GM13977 (cell line): ENCODE measurements around the gene GDNF.

Experiments
- DNase-seq: peaks from one replicate; pipeline ENCODE4 v3.0.0; 2012; ENCODE audit warnings: low spot score
- in situ Hi-C: fragments of 300-500 bp; cut with MboI; formaldehyde crosslinking; loops from one replicate; pipeline ENCODE4 v1.12.0; 2022; ENCODE audit warnings: low sequenced_read_pairs, low pct_unique_long_range_greater_than_20kb, mixed read lengths, inconsistent platforms; ENCODE audit not compliant: unreplicated experiment
- TF ChIP-seq, protein P1 (sequence below): IDR thresholded peaks from 2 replicates; pipeline ENCODE4 v1.5.1; 2012; ENCODE audit warnings: mild to moderate bottlenecking, control low read depth; ENCODE audit not compliant: insufficient read depth; ENCODE audit errors: extremely low read depth, missing control alignments

The GDNF gene

DNA sequence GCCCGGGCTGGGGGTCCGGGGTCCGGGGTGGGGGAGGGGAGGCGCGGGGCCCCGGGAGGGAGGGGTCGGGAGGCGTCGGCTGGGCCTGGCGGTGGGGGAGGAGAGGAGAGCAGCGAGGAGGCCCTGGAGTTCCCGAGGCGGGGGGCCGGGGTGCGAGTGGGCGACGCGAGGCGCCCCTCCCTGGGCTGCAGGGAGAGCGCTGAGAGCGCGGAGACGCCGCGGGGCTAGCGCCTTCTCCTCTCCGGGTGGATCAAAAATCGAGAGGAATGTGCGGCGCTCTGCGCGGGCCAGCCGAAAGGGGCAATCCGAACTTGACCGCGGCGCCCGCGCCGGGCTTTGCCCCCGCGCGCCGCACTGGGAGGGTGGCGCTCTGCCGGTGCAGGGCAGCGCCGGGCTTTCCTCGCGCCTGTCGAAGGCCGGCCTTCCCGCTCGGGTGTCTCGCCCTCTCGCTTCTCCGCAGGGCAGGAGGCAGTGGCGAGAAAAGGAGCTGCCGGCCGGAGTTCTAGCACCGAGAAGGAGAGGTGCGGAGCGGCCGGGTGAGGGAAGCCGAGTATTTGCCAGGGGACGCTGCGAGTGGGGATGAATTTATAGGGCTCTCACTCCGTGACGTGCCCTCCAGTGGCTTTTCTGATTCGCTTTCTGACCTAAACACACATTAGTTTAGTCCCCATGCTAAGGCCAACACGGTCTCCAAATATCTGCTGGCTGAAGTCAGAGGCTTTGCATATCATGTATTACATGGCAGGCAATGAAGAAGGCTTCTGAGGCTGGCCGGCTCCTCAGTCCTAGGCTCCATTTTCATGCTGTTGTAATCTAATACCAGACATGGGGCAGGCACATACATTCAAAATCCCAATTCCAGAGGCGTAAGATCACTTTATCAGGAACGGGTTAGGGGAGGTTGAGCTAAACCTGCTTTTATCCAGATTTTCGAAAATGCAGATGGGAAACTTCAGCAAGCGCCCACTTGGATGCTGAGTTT is 503 bp upstream of the GDNF start:
- peak; percentile 43 for DNase-seq
- in situ Hi-C loops, result no loop called here
- TF ChIP-seq, protein P1, sequence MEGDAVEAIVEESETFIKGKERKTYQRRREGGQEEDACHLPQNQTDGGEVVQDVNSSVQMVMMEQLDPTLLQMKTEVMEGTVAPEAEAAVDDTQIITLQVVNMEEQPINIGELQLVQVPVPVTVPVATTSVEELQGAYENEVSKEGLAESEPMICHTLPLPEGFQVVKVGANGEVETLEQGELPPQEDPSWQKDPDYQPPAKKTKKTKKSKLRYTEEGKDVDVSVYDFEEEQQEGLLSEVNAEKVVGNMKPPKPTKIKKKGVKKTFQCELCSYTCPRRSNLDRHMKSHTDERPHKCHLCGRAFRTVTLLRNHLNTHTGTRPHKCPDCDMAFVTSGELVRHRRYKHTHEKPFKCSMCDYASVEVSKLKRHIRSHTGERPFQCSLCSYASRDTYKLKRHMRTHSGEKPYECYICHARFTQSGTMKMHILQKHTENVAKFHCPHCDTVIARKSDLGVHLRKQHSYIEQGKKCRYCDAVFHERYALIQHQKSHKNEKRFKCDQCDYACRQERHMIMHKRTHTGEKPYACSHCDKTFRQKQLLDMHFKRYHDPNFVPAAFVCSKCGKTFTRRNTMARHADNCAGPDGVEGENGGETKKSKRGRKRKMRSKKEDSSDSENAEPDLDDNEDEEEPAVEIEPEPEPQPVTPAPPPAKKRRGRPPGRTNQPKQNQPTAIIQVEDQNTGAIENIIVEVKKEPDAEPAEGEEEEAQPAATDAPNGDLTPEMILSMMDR, result peak; percentile 6

DNA sequence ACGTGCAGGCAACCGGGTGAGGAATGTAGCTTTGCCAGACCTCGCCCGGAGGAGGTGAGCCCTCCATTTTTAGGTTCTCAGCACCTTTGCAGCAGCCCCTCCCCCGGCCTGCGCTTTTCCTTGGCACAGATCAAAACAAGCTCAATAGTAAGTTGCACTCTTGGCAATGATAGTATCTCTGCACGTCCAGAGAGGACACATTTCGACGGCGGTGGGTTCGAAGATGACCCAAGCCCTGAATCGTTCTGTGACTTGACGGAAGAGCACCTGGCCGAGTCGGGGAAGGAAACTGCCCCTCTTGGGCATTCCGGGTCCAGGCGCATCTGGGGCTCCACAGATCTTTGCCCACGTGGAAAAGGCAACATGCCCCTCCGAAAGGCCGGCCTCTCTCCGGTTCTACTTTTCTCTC is 904 bp downstream of the GDNF start:
- peak; percentile 46 for DNase-seq
- TF ChIP-seq, protein P1, result no peak
- in situ Hi-C loops, result loop anchor here (10.0 kb wide), 1 partner anchor 356 kb away; no protein-coding TSS in a partner anchor

DNA sequence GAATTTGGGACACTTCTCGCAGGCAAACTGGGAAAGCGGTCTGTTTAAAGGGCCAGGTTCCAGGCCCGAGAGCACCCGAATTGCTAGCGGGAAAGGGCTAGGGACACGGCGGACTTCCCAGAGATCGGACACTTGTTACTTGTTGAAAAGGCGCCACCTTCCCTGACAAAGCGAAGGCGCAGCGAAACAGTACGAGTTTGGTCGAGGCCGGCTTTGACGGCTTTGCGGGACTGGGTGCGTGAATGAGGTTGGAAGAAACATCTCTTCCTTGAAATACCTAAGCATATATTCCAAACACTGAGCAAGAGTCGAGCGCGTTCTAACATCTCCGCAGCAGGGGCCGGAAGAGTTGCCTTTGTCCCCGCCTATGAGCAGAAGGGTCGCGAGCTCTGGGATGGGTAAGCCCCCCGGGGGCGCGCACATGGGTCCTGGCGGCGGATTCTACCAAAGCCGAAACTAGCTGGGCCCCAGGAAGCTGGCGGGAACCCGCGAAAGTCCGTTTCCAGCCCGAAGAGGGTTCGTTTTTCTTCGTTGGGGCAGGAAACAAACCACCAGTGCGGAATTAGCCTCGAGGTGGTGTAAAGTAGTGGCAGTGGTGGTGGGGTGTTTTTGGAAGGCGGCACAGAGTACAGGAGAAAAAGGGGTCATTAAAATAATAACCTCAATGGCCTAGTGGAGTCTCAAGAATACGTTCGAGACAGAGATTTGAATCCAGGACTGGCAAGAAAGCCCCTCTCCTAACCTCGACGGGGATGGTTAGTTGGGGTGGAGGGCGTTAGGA is 1.5 kb downstream of the GDNF start:
- peak; percentile 40 for DNase-seq
- TF ChIP-seq, protein P1, result no peak
- in situ Hi-C loops, result loop anchor here (10.0 kb wide), 1 partner anchor 356 kb away; no protein-coding TSS in a partner anchor

DNA sequence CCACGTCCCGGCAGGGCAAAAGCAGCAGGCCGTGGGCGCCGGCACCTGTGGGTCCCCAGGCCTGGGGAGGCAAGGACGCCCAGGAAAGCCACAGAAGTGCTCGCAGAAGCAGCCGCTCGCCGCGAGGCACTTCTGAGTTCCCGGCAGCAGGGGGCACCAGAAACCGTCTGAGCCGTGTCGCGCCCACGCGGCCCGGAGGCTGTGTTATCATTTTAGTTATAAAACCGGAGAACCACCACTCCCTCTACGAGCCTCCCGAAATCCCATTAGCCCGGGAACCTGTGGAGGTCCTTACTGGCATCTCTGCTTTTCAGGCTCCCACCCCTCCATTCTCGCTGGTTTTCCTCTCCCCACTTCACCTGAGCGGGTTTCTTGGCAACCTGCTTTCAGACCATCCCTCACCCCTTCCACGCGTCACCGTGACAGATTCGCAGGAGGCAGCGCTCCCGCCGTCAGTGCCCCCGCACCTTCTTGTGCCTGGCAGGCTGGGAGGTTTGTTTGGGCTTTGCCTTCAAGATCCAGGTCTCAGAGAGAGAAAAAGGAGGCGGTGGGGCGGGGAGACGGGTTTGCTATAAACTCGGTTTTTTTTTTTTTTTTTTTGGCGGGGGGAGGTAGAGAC is 2.3 kb downstream of the GDNF start:
- peak; percentile 92 for DNase-seq
- in situ Hi-C loops, result loop anchor here (10.0 kb wide), 1 partner anchor 357 kb away; no protein-coding TSS in a partner anchor
- TF ChIP-seq, protein P1, result peak; percentile 93

DNA sequence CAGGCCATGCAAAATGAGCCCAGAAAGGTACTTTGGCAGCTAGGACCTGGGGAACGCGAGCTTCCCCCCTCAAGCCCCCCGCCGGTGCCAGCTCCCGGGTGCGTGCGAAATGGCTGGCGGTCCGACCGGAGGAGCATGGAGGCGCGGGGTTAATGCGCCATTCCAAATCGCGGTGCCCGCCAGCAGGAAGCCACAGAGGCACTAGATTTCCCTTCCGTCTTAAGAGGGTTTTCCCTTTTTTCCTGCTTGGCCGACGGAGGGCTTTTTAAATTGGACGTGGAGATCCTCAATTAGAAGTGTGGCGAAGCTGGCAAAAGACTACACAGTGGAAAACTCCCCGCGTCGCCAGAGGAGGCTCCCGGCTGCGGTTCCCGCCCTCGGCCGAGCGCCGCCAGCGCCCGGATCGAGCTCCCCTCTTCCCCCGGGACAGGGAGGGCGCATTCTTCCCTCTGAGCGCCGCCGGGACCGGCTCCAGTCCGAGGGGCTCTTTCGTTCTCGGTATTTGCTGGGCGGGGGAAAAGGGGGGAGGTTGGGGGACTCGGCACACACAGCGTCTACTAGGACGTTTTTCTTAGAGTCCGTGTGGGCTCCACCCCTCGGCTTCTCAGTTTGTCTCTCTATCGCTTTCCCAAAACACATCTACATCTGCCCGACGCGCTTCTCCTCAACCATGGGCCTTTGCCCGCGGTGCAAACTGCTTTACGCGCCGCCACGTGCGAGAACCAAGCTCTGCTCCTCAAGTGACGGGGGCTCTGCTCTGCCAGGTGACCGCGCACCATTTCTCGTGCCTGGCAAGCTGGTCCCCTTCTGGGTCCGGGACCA is 3.0 kb downstream of the GDNF start:
- TF ChIP-seq, protein P1, result no peak
- peak; percentile 40 for DNase-seq
- in situ Hi-C loops, result loop anchor here (10.0 kb wide), 1 partner anchor 358 kb away; no protein-coding TSS in a partner anchor
